HG03575 (cell line): ENCODE results near the gene STIMATE.

ENCODE experiments used
- ATAC-seq: cut with Tn5 transposase; IDR thresholded peaks from one replicate; pipeline ENCODE4 v1.9.1; 2021; ENCODE audit not compliant: unreplicated experiment, insufficient number of reproducible peaks, low FRiP score; ENCODE audit errors: extremely low read depth

STIMATE gene

GRCh38 chr3:52896151-52896550 is 1.2 kb downstream of the STIMATE start:
- ATAC-seq, result no peak

- ATAC-seq, result no peak
Measured at GRCh38 chr3:52895418-52895817, 1.9 kb downstream of the STIMATE start.

- ATAC-seq, result no peak
Measured at GRCh38 chr3:52894756-52895155, 2.6 kb downstream of the STIMATE start.

GRCh38 chr3:52893723-52894122 is 3.6 kb downstream of the STIMATE start:
- no peak for ATAC-seq

GRCh38 chr3:52892625-52893311 is 4.6 kb downstream of the STIMATE start:
- no peak for ATAC-seq

GRCh38 chr3:52892290-52892624 is 5.1 kb downstream of the STIMATE start:
- ATAC-seq, result no peak

GRCh38 chr3:52891615-52892081 is 5.7 kb downstream of the STIMATE start:
- no peak for ATAC-seq

GRCh38 chr3:52891164-52891563 is 6.2 kb downstream of the STIMATE start:
- no peak for ATAC-seq

GRCh38 chr3:52890735-52891134 is 6.6 kb downstream of the STIMATE start:
- ATAC-seq, result no peak

GRCh38 chr3:52889901-52890300 is 7.4 kb downstream of the STIMATE start:
- no peak for ATAC-seq

- ATAC-seq, result no peak
Measured at GRCh38 chr3:52887166-52887565, 10.2 kb downstream of the STIMATE start.

GRCh38 chr3:52886049-52886730 is 11.2 kb downstream of the STIMATE start:
- no peak for ATAC-seq

GRCh38 chr3:52882377-52882776 is 15.0 kb downstream of the STIMATE start:
- no peak for ATAC-seq

GRCh38 chr3:52881871-52882270 is 15.5 kb downstream of the STIMATE start:
- no peak for ATAC-seq

- ATAC-seq, result no peak
Measured at GRCh38 chr3:52880474-52880873, 16.9 kb downstream of the STIMATE start.

- no peak for ATAC-seq
Measured at GRCh38 chr3:52880047-52880446, 17.3 kb downstream of the STIMATE start.

- ATAC-seq, result no peak
Measured at GRCh38 chr3:52879581-52879980, 17.8 kb downstream of the STIMATE start.

- ATAC-seq, result no peak
Measured at GRCh38 chr3:52879090-52879489, 18.3 kb downstream of the STIMATE start.

GRCh38 chr3:52877085-52877484 is 20.3 kb downstream of the STIMATE start:
- no peak for ATAC-seq

GRCh38 chr3:52874864-52875587 is 22.3 kb downstream of the STIMATE start:
- ATAC-seq, result no peak
